Neural cell (in vitro differentiated cells): ENCODE data around the gene ZBTB46. TPM values are rescaled to one million over a fixed set of nuclear protein-coding genes. Genes with fewer than 3 reads are reported as not detected.

Experiments
- H2AFZ ChIP-seq: fragments of 200-600, 300-800 bp; sonication (generic), shearing (Covaris generic); 2 replicates; pipeline ENCODE4 v1.6.0; 2014; ENCODE audit warnings: low read depth, mild to moderate bottlenecking, antibody characterized with exemption, low read length, moderate library complexity
- H3F3A ChIP-seq: fragments of 200-600 bp; shearing (Covaris generic); 2 replicates; pipeline ENCODE4 v1.6.1; 2016; ENCODE audit warnings: mild to moderate bottlenecking, moderate library complexity, mixed read lengths, antibody characterized with exemption, low read length; ENCODE audit not compliant: insufficient read depth, poor library complexity, severe bottlenecking
- H3K27ac ChIP-seq: fragments of 200-600, 300-800 bp; sonication (generic), shearing (Covaris generic); 2 replicates; pipeline ENCODE4 v1.5.1; 2014; ENCODE audit warnings: mild to moderate bottlenecking, low read length, moderate library complexity
- H3K27me3 ChIP-seq: fragments of 300-800, 200-600 bp; sonication (generic), shearing (Covaris generic); 2 replicates; pipeline ENCODE4 v1.6.0; 2014; ENCODE audit warnings: mild to moderate bottlenecking, low read depth, low read length, moderate library complexity; ENCODE audit not compliant: insufficient read depth
- H3K36me3 ChIP-seq: fragments of 300-800, 200-600 bp; sonication (generic), shearing (Covaris generic); 2 replicates; pipeline ENCODE4 v1.5.1; 2014; ENCODE audit warnings: mild to moderate bottlenecking, antibody characterized with exemption, low read length, moderate library complexity; ENCODE audit not compliant: insufficient read depth
- H3K4me2 ChIP-seq: fragments of 300-800, 200-600 bp; sonication (generic), shearing (Covaris generic); 2 replicates; pipeline ENCODE4 v1.6.0; 2014; ENCODE audit warnings: mild to moderate bottlenecking, low read length
- H3K4me3 ChIP-seq: fragments of 300-800, 200-600 bp; sonication (generic), shearing (Covaris generic); 2 replicates; pipeline ENCODE4 v1.5.1; 2014; ENCODE audit warnings: mild to moderate bottlenecking, low read length, moderate library complexity
- H3K79me2 ChIP-seq: fragments of 200-600 bp; shearing (Covaris generic); replicated peaks from 2 replicates; pipeline ENCODE4 v1.6.0; 2014; ENCODE audit warnings: mild to moderate bottlenecking, low read length, moderate library complexity; ENCODE audit not compliant: insufficient read depth
- H3K9ac ChIP-seq: fragments of 300-800, 200-600 bp; sonication (generic), shearing (Covaris generic); 2 replicates; pipeline ENCODE4 v1.6.1; 2016; ENCODE audit warnings: mild to moderate bottlenecking, low read length, mixed read lengths
- H3K9me2 ChIP-seq: fragments of 200-600 bp; shearing (Covaris generic); 2 replicates; pipeline ENCODE4 v1.6.1; 2016; ENCODE audit warnings: mild to moderate bottlenecking, low read length, mixed read lengths; ENCODE audit not compliant: insufficient read depth
- H3K9me3 ChIP-seq: fragments of 200-600, 300-800 bp; sonication (generic), shearing (Covaris generic); 2 replicates; pipeline ENCODE4 v1.6.1; 2016; ENCODE audit warnings: mild to moderate bottlenecking, mixed run types, low read length, moderate library complexity, mixed read lengths
- H4K20me1 ChIP-seq: fragments of 200-600 bp; shearing (Covaris generic); 2 replicates; pipeline ENCODE4 v1.6.1; 2016; ENCODE audit warnings: mild to moderate bottlenecking, mixed run types; ENCODE audit not compliant: insufficient read depth
- EP300 ChIP-seq: fragments of 450-650 bp; conservative IDR thresholded peaks from 2 replicates; pipeline ENCODE4 v1.6.1; 2014; ENCODE audit warnings: antibody characterized with exemption, mild to moderate bottlenecking, moderate library complexity; ENCODE audit not compliant: poor library complexity, severe bottlenecking
- EZH2 ChIP-seq: fragments of 200-600, 300-800 bp; shearing (Covaris generic), sonication (generic); IDR thresholded peaks from 2 replicates; pipeline ENCODE4 v1.6.1; 2014; ENCODE audit warnings: antibody characterized with exemption, low read length, borderline replicate concordance, mild to moderate bottlenecking; ENCODE audit not compliant: insufficient read depth, poor library complexity, severe bottlenecking
- MXI1 ChIP-seq: fragments of 450-650 bp; conservative IDR thresholded peaks from 2 replicates; pipeline ENCODE4 v1.6.1; 2014; ENCODE audit warnings: antibody characterized with exemption, mild to moderate bottlenecking; ENCODE audit not compliant: poor library complexity, severe bottlenecking
- POLR2AphosphoS5 ChIP-seq: IDR thresholded peaks from 2 replicates; pipeline ENCODE4 v1.6.1; 2012
- RAD21 ChIP-seq: fragments of 450-650 bp; conservative IDR thresholded peaks from 2 replicates; pipeline ENCODE4 v1.6.1; 2014; ENCODE audit warnings: antibody characterized with exemption, mild to moderate bottlenecking, moderate library complexity
- REST ChIP-seq: IDR thresholded peaks from 2 replicates; pipeline ENCODE4 v1.6.1; 2012; ENCODE audit warnings: borderline replicate concordance
- SMC3 ChIP-seq: fragments of 450-650 bp; conservative IDR thresholded peaks from 2 replicates; pipeline ENCODE4 v1.6.1; 2014; ENCODE audit warnings: antibody characterized with exemption, mild to moderate bottlenecking, moderate library complexity; ENCODE audit not compliant: poor library complexity
- TAF1 ChIP-seq: IDR thresholded peaks from 2 replicates; pipeline ENCODE4 v1.6.1; 2012; ENCODE audit warnings: low read depth
- polyA plus RNA-seq: library from polyadenylated mRNA; depleted of rRNA; stranded (reverse); fragments of >200 nt; gene quantifications from 2 replicates; pipeline ENCODE4 v1.2.3, GENCODE V29; 2014
- TF ChIP-seq, protein P1 (sequence below): fragments of 450-650 bp; IDR thresholded peaks from 2 replicates; pipeline ENCODE4 v1.5.1; 2014; ENCODE audit warnings: antibody characterized with exemption, mild to moderate bottlenecking, moderate library complexity; ENCODE audit not compliant: poor library complexity, severe bottlenecking

ZBTB46 gene
- polyA plus RNA-seq, 1 donor from 2014 or later, result 15.0 TPM

GRCh38 chr20:63698739-63699465 is 132.2 kb downstream of the ZBTB46 start:
- no peak overlapping the region for H3K4me2 ChIP-seq
- no peaks in the 10 kb centered on the region for H3K36me3 ChIP-seq

DNA sequence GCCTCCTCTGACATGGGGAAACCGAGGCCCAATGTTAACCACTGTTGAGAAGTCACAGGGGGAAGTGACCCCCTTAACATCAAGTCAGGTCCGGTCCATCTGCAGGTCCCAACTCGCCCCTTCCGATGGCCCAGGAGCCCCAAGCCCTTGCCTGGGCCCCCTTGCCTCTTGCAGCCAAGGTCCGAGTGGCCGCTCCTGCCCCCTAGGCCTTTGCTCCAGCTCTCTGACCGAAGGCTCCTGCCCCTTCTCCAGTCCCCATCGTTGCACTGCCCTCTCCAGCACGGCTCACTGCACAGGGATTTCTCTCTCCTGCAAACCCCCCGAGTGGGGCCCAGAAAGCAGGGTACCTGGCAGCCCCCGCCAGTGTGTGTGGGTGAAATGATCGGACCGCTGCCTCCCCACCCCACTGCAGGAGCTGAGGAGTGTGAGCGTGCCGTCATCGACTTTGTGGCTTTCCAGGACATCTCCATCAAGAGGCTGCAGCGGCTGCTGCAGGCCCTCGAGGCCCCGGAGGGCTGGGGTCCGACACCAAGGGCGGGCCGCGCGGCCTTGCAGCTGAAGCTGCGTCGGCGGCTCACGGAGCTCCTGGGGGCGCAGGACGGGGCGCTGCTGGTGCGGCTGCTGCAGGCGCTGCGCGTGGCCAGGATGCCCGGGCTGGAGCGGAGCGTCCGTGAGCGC is 133.1 kb downstream of the ZBTB46 start:
- no peaks in the 10 kb centered on the region for H3F3A ChIP-seq
- no peaks in the 10 kb centered on the region for H3K9me2 ChIP-seq
- H2AFZ ChIP-seq, result no peak overlapping the region
- no peak overlapping the region for H3K4me2 ChIP-seq
- H3K4me3 ChIP-seq, result no peak overlapping the region
- no peaks in the 10 kb centered on the region for H4K20me1 ChIP-seq
- no peaks in the 10 kb centered on the region for H3K79me2 ChIP-seq
- H3K27me3 ChIP-seq, result no peaks in the 10 kb centered on the region
- H3K36me3 ChIP-seq, result no peaks in the 10 kb centered on the region
- H3K27ac ChIP-seq, result no peak overlapping the region
- H3K9ac ChIP-seq, result no peak overlapping the region
- no peaks in the 10 kb centered on the region for H3K9me3 ChIP-seq
- TF ChIP-seq EP300 (no peak), POLR2AphosphoS5 (no peak), RAD21 (no peak), EZH2 (no peak), REST (no peak), SMC3 (no peak), TAF1 (no peak)

More at GRCh38 chr20:63698739-63699465, 132.2 kb downstream of the ZBTB46 start:
- Histone ChIP-seq H3K9me2 (no peaks in the 10 kb centered on the region), H3F3A (no peaks in the 10 kb centered on the region), H3K27ac (no peak overlapping the region), H3K9me3 (no peaks in the 10 kb centered on the region), H2AFZ (no peak overlapping the region), H3K4me3 (no peak overlapping the region), H3K79me2 (no peaks in the 10 kb centered on the region), H3K9ac (no peak overlapping the region), H4K20me1 (no peaks in the 10 kb centered on the region), H3K27me3 (no peaks in the 10 kb centered on the region)
- TF ChIP-seq SMC3 (no peak), RAD21 (no peak), TAF1 (no peak), POLR2AphosphoS5 (no peak), REST (no peak), EP300 (no peak), MXI1 (no peak), EZH2 (no peak)
- TF ChIP-seq, protein P1, sequence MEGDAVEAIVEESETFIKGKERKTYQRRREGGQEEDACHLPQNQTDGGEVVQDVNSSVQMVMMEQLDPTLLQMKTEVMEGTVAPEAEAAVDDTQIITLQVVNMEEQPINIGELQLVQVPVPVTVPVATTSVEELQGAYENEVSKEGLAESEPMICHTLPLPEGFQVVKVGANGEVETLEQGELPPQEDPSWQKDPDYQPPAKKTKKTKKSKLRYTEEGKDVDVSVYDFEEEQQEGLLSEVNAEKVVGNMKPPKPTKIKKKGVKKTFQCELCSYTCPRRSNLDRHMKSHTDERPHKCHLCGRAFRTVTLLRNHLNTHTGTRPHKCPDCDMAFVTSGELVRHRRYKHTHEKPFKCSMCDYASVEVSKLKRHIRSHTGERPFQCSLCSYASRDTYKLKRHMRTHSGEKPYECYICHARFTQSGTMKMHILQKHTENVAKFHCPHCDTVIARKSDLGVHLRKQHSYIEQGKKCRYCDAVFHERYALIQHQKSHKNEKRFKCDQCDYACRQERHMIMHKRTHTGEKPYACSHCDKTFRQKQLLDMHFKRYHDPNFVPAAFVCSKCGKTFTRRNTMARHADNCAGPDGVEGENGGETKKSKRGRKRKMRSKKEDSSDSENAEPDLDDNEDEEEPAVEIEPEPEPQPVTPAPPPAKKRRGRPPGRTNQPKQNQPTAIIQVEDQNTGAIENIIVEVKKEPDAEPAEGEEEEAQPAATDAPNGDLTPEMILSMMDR, result no peak
